ENCODE results near the gene TBRG4.

DNA sequence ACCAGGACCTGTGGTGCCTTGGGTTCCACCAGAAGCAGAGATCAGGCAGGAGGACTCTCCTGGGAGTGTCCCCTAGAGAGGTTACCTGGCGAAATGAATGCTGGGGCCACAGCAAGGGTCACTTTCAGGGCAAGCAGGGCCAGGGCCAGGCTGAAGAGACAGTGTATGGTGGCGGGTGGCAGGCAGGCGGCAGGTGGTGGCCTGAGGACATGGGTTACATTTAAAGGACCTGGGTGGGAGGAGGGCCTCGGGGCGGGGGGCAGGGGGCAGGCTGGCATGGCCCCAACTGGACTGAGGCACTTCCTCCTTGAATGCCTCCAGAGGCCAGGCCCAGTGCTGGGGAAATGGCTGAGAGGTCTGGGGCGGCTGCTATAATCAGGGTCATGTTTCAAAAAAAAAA lies 14.7 kb upstream of the TBRG4 start:
- TF ChIP-seq CTCF (IDR thresholded peaks at IDR 0.05; ENCODE audit: borderline replicate concordance, extremely low read depth, low read length, poor library complexity, severe bottlenecking) (no peak), EZH2 (IDR thresholded peaks at IDR 0.05; ENCODE audit: borderline replicate concordance, low read depth, low read length, severe bottlenecking) (no peak)
